ENCODE data around the gene CLEC4A. TPM values are rescaled to one million over a fixed set of nuclear protein-coding genes. Genes with fewer than 3 reads are reported as not detected.
"Not testable (repeated sequence)": the region's sequence is repeated elsewhere in the genome, so short reads cannot be mapped to it uniquely, and the experiment has no call there.

CLEC4A gene
- total and polyA plus RNA-seq, 5 donors from 2014 or later = 0.14 to 1.4 (median 0.86) TPM; not detected in 1

GRCh38 chr12:8081251-8081920, 42.0 kb upstream of the CLEC4A start:
- ATAC-seq (ENCODE audit: low read depth in 2 of 2) (no peak), DNase-seq (peak in 2 of 3 donors; percentile 30 to 59)
- H3K4me1 ChIP-seq (ENCODE audit: control insufficient read depth, insufficient read depth, low read length, poor library complexity, severe bottlenecking) = peaks cover 39% of the 10 kb centered on the region
- H3K4me3 Mint-ChIP-seq = peak overlapping the region; percentile 93 to 100 (median 98)
- H3K27me3 Mint-ChIP-seq = peaks cover 4% of the 10 kb centered on the region
- peak overlapping the region; percentile 94 for H3K27ac ChIP-seq (ENCODE audit: insufficient read depth, low read length, poor library complexity, severe bottlenecking)
- H3K27me3 ChIP-seq (ENCODE audit: control insufficient read depth, insufficient read depth, low read length) = no peaks in the 10 kb centered on the region
- H3K9me3 ChIP-seq (ENCODE audit: control insufficient read depth in 2 of 2, low read length in 2 of 2) = no peaks in the 10 kb centered on the region
- H3K4me1 Mint-ChIP-seq = peaks cover 22 to 82% (median 43%) of the 10 kb centered on the region in 4 donors
- peaks cover 12% of the 10 kb centered on the region for H3K36me3 Mint-ChIP-seq
- no peaks in the 10 kb centered on the region for H3K9me3 Mint-ChIP-seq
- H3K4me3 ChIP-seq (ENCODE audit: low read depth, low read length) = peak overlapping the region; percentile 100
- peak overlapping the region; percentile 95 to 100 (median 99) for H3K27ac Mint-ChIP-seq
- no peaks in the 10 kb centered on the region for H3K36me3 ChIP-seq (ENCODE audit: control insufficient read depth, insufficient read depth, low read length)

DNA sequence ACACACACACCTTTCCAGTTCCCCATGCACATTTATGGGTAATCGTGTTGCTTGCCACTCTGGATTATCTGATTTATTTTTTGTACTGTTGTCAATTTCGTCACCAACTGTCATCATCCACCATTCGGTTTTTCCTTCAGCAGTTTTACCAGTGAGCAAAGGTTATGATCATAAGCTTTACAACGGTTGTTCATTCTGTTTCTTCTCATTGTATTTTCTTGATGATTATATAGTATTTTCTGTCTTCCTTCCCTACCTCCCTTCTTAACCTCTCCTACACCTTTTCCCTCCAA, 40.7 kb upstream of the CLEC4A start:
- peak overlapping the region; percentile 93 to 100 (median 98) for H3K4me3 Mint-ChIP-seq
- no peaks in the 10 kb centered on the region for H3K9me3 Mint-ChIP-seq
- Histone ChIP-seq H3K27ac (ENCODE audit: insufficient read depth, low read length, poor library complexity, severe bottlenecking) (peak overlapping the region; percentile 94), H3K4me3 (ENCODE audit: low read depth, low read length) (peak overlapping the region; percentile 100), H3K9me3 (ENCODE audit: control insufficient read depth in 2 of 2, low read length in 2 of 2) (no peaks in the 10 kb centered on the region), H3K27me3 (ENCODE audit: control insufficient read depth, insufficient read depth, low read length) (no peaks in the 10 kb centered on the region), H3K4me1 (ENCODE audit: control insufficient read depth, insufficient read depth, low read length, poor library complexity, severe bottlenecking) (peaks cover 49% of the 10 kb centered on the region), H3K36me3 (ENCODE audit: control insufficient read depth, insufficient read depth, low read length) (no peaks in the 10 kb centered on the region)
- DNase-seq (peak in 1 of 3 donors; percentile 12), ATAC-seq (ENCODE audit: low read depth in 2 of 2) (no peak)
- H3K27me3 Mint-ChIP-seq = no peaks in the 10 kb centered on the region
- peaks cover 30 to 90% (median 44%) of the 10 kb centered on the region in 4 donors for H3K4me1 Mint-ChIP-seq
- peak overlapping the region; percentile 95 to 100 (median 99) for H3K27ac Mint-ChIP-seq
- peaks cover 15% of the 10 kb centered on the region for H3K36me3 Mint-ChIP-seq

DNA sequence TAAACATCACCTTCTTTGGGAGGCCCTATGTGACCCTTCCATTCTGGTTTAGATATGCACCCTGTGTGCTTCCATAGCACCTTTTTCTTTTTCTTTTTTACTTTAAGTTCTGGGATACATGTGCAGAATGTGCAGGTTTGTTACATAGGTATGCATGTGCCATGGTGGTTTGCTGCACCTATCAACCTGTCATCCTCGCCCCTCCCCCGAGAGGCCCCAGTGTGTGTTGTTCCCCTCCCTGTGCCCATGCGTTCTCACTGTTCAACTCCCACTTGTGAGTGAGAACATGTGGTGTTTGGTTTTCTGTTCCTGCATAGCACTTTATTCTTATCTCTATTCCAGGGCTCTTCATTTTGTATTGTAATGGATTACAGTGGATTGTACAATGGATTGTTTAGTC, 39.1 kb upstream of the CLEC4A start:
- not testable (repeated sequence) for H3K27me3 Mint-ChIP-seq; H3K27me3 ChIP-seq (ENCODE audit: control insufficient read depth, insufficient read depth, low read length); DNase-seq; H3K9me3 ChIP-seq (ENCODE audit: control insufficient read depth in 2 of 2, low read length in 2 of 2); ATAC-seq (ENCODE audit: low read depth in 2 of 2); H3K36me3 ChIP-seq (ENCODE audit: control insufficient read depth, insufficient read depth, low read length); H3K9me3 Mint-ChIP-seq
- H3K4me3 Mint-ChIP-seq = peak overlapping the region; percentile 85 to 98 (median 95)
- peak overlapping the region; percentile 42 for H3K27ac ChIP-seq (ENCODE audit: insufficient read depth, low read length, poor library complexity, severe bottlenecking)
- peaks cover 39 to 91% (median 53%) of the 10 kb centered on the region in 4 donors for H3K4me1 Mint-ChIP-seq
- peaks cover 15% of the 10 kb centered on the region for H3K36me3 Mint-ChIP-seq
- H3K27ac Mint-ChIP-seq = peak overlapping the region; percentile 60 to 100 (median 95)
- peaks cover 62% of the 10 kb centered on the region for H3K4me1 ChIP-seq (ENCODE audit: control insufficient read depth, insufficient read depth, low read length, poor library complexity, severe bottlenecking)
- H3K4me3 ChIP-seq (ENCODE audit: low read depth, low read length) = peak overlapping the region; percentile 100

- Mint-ChIP-seq H3K27me3 (no peaks in the 10 kb centered on the region), H3K36me3 (peaks cover 41% of the 10 kb centered on the region), H3K9me3 (no peaks in the 10 kb centered on the region), H3K4me3 (peak overlapping the region; percentile 24 to 84 (median 72)), H3K27ac (peak overlapping the region; percentile 79 to 96 (median 90)), H3K4me1 (peaks cover 34 to 68% (median 40%) of the 10 kb centered on the region in 4 donors)
- peaks cover 29% of the 10 kb centered on the region for H3K36me3 ChIP-seq (ENCODE audit: control insufficient read depth, insufficient read depth, low read length)
- H3K27ac ChIP-seq (ENCODE audit: insufficient read depth, low read length, poor library complexity, severe bottlenecking) = peak overlapping the region; percentile 81
- H3K4me3 ChIP-seq (ENCODE audit: low read depth, low read length) = peak overlapping the region; percentile 78
- no peaks in the 10 kb centered on the region for H3K9me3 ChIP-seq (ENCODE audit: control insufficient read depth in 2 of 2, low read length in 2 of 2)
- ATAC-seq (ENCODE audit: low read depth in 2 of 2) = no peak
- peak in 2 of 3 donors; percentile 14 to 53 for DNase-seq
- no peaks in the 10 kb centered on the region for H3K27me3 ChIP-seq (ENCODE audit: control insufficient read depth, insufficient read depth, low read length)
- H3K4me1 ChIP-seq (ENCODE audit: control insufficient read depth, insufficient read depth, low read length, poor library complexity, severe bottlenecking) = peaks cover 45% of the 10 kb centered on the region
Observed at GRCh38 chr12:8087666-8088065, 35.8 kb upstream of the CLEC4A start.

DNA sequence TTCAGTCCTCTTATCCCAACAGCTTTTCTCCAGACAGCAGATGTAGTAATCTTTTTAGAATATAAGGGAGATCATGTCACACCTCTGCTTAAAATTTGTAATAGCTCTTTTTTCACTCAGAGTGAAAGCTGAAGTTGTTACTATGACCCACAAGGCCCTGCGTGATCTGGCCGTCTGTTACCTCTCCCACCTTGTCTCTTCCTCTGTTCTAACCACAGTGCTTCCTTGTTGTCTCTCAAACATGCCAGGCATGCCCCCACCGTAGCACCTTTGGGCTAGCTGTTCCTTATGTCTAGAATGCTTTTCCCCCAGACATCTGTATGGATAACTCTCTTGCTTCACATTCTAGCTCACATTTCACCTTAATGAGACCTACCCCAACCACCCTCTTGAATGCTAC, 34.8 kb upstream of the CLEC4A start:
- Mint-ChIP-seq H3K4me3 (peak overlapping the region; percentile 24 to 84 (median 72)), H3K9me3 (no peaks in the 10 kb centered on the region), H3K27ac (peak overlapping the region; percentile 79 to 96 (median 90)), H3K36me3 (peaks cover 48% of the 10 kb centered on the region), H3K4me1 (peaks cover 32 to 62% (median 35%) of the 10 kb centered on the region in 4 donors), H3K27me3 (no peaks in the 10 kb centered on the region)
- peak in 2 of 3 donors; percentile 36 to 74 for DNase-seq
- H3K36me3 ChIP-seq (ENCODE audit: control insufficient read depth, insufficient read depth, low read length) = peaks cover 38% of the 10 kb centered on the region
- peak overlapping the region; percentile 78 for H3K4me3 ChIP-seq (ENCODE audit: low read depth, low read length)
- peak; percentile 84 to 90 for ATAC-seq (ENCODE audit: low read depth in 2 of 2)
- H3K27me3 ChIP-seq (ENCODE audit: control insufficient read depth, insufficient read depth, low read length) = no peaks in the 10 kb centered on the region
- H3K4me1 ChIP-seq (ENCODE audit: control insufficient read depth, insufficient read depth, low read length, poor library complexity, severe bottlenecking) = peaks cover 36% of the 10 kb centered on the region
- peak overlapping the region; percentile 81 for H3K27ac ChIP-seq (ENCODE audit: insufficient read depth, low read length, poor library complexity, severe bottlenecking)
- H3K9me3 ChIP-seq (ENCODE audit: control insufficient read depth in 2 of 2, low read length in 2 of 2) = no peaks in the 10 kb centered on the region

- Histone ChIP-seq H3K36me3 (ENCODE audit: control insufficient read depth, insufficient read depth, low read length) (peaks cover 45% of the 10 kb centered on the region), H3K4me1 (ENCODE audit: control insufficient read depth, insufficient read depth, low read length, poor library complexity, severe bottlenecking) (peaks cover 29% of the 10 kb centered on the region), H3K4me3 (ENCODE audit: low read depth, low read length) (peak overlapping the region; percentile 78), H3K27ac (ENCODE audit: insufficient read depth, low read length, poor library complexity, severe bottlenecking) (peak overlapping the region; percentile 81)
- peak overlapping the region; percentile 79 to 96 (median 90) for H3K27ac Mint-ChIP-seq
- not testable (repeated sequence) for ATAC-seq (ENCODE audit: low read depth in 2 of 2); H3K9me3 Mint-ChIP-seq; DNase-seq; H3K27me3 ChIP-seq (ENCODE audit: control insufficient read depth, insufficient read depth, low read length); H3K9me3 ChIP-seq (ENCODE audit: control insufficient read depth in 2 of 2, low read length in 2 of 2); H3K27me3 Mint-ChIP-seq
- H3K4me1 Mint-ChIP-seq = peaks cover 27 to 54% (median 29%) of the 10 kb centered on the region in 4 donors
- H3K36me3 Mint-ChIP-seq = peaks cover 44% of the 10 kb centered on the region
- H3K4me3 Mint-ChIP-seq = peak overlapping the region in 3 of 4 donors; percentile 66 to 84 (median 77)
Observed at GRCh38 chr12:8089277-8089676, 34.1 kb upstream of the CLEC4A start.

DNA sequence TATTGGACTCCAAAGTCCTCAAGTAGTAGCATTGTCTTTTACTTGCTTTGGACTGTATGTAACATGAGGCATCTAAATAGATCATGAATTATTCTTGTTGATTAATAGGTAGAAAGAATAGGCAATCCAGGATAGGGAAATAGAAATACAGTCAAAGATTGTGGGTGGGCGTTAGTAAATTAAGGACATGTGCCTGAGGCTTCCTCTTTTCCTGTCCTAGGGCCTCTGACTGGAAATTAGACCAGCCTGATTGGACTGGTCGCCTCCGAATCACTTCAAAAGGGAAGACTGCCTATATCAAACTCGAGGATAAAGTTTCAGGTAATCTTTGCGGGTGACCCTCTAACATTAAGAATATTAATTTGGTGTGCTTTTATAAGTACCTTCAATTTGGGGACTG, 33.7 kb upstream of the CLEC4A start:
- Mint-ChIP-seq H3K9me3 (no peaks in the 10 kb centered on the region), H3K4me3 (peak overlapping the region in 2 of 4 donors; percentile 34 to 39), H3K4me1 (peaks cover 22 to 50% (median 26%) of the 10 kb centered on the region in 4 donors), H3K36me3 (peaks cover 44% of the 10 kb centered on the region), H3K27me3 (no peaks in the 10 kb centered on the region), H3K27ac (peak overlapping the region in 2 of 3 donors; percentile 59 to 79)
- no peak overlapping the region for H3K4me3 ChIP-seq (ENCODE audit: low read depth, low read length)
- DNase-seq = no peak
- H3K27me3 ChIP-seq (ENCODE audit: control insufficient read depth, insufficient read depth, low read length) = no peaks in the 10 kb centered on the region
- peaks cover 24% of the 10 kb centered on the region for H3K4me1 ChIP-seq (ENCODE audit: control insufficient read depth, insufficient read depth, low read length, poor library complexity, severe bottlenecking)
- H3K9me3 ChIP-seq (ENCODE audit: control insufficient read depth in 2 of 2, low read length in 2 of 2) = no peaks in the 10 kb centered on the region
- peaks cover 49% of the 10 kb centered on the region for H3K36me3 ChIP-seq (ENCODE audit: control insufficient read depth, insufficient read depth, low read length)
- peak overlapping the region; percentile 81 for H3K27ac ChIP-seq (ENCODE audit: insufficient read depth, low read length, poor library complexity, severe bottlenecking)
- no peak for ATAC-seq (ENCODE audit: low read depth in 2 of 2)

DNA sequence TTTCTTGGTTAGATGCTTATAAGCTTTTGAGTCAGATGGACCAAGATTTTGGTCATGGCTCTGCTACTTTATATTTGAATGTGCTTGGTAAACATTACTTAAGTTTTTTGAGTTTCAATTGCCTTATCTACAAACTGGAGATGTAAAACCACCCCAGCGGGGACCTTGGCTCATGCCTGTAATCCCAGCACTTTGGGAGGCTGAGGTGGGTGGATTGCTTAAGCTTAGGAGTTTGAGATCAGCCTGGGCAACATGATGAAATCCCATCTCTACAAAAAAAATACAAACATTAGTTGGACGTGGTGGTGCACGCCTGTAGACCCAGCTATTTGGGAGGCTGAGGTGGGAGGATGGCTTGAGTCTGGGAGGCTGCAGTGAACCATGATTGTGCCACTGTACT, 30.1 kb upstream of the CLEC4A start:
- no peak overlapping the region for H3K4me3 Mint-ChIP-seq
- Histone ChIP-seq H3K36me3 (ENCODE audit: control insufficient read depth, insufficient read depth, low read length) (peaks cover 82% of the 10 kb centered on the region), H3K4me3 (ENCODE audit: low read depth, low read length) (no peak overlapping the region), H3K9me3 (ENCODE audit: control insufficient read depth in 2 of 2, low read length in 2 of 2) (no peaks in the 10 kb centered on the region), H3K27ac (ENCODE audit: insufficient read depth, low read length, poor library complexity, severe bottlenecking) (no peak overlapping the region), H3K27me3 (ENCODE audit: control insufficient read depth, insufficient read depth, low read length) (no peaks in the 10 kb centered on the region), H3K4me1 (ENCODE audit: control insufficient read depth, insufficient read depth, low read length, poor library complexity, severe bottlenecking) (peaks cover 8% of the 10 kb centered on the region)
- peaks cover 63% of the 10 kb centered on the region for H3K36me3 Mint-ChIP-seq
- H3K4me1 Mint-ChIP-seq = peaks cover 18 to 22% (median 20%) of the 10 kb centered on the region in 4 donors
- H3K27me3 Mint-ChIP-seq = no peaks in the 10 kb centered on the region
- no peak for DNase-seq
- H3K27ac Mint-ChIP-seq = no peak overlapping the region
- no peaks in the 10 kb centered on the region for H3K9me3 Mint-ChIP-seq
- ATAC-seq (ENCODE audit: low read depth in 2 of 2) = no peak
